ENCODE data around the gene PLN.

GRCh38 chr6:118584911-118585310 is 36.8 kb downstream of the PLN start:
- no peak for TF ChIP-seq YY1 (IDR thresholded peaks at IDR 0.05; ENCODE audit: insufficient read depth, insufficient read length)
- no peak for TF ChIP-seq ZNF274 (IDR thresholded peaks at IDR 0.05; ENCODE audit: low read depth, low read length)
- no peak for TF ChIP-seq SUZ12 (IDR thresholded peaks at IDR 0.05; ENCODE audit: extremely low read depth, insufficient read depth, insufficient read length)

Data from NT2/D1 (cell line).